Right lobe of liver (tissue), 6 donors: ENCODE results near the gene MPDZ. TPM values are rescaled to one million over a fixed set of nuclear protein-coding genes. Genes with fewer than 3 reads are reported as not detected.

Experiments used
- ATAC-seq, 4 donors: fragments of 200-7000 bp; cut with Tn5 transposase; one replicate each; pipeline ENCODE4 v1.9.1; 2020; ENCODE audit warnings: mild to moderate bottlenecking in 4 of 4, moderate library complexity in 4 of 4
- DNase-seq, 3 donors: peaks; one replicate each; pipeline ENCODE4 v3.0.0-alpha.2; 2020
- H3K27ac ChIP-seq, 3 donors: fragments of 200-600 bp; one replicate each; pipeline ENCODE4 v1.8.0; 2022
- H3K27me3 ChIP-seq, 2 donors: fragments of 200-600 bp; one replicate each; pipeline ENCODE4 v1.8.0; 2022
- H3K36me3 ChIP-seq, 4 donors: fragments of 200-600 bp; sonication (generic) in 1 of 4; one replicate each; pipeline versions ENCODE4 v1.5.1 to v1.8.0; 2017 to 2022; ENCODE audit warnings: control low read depth in 1 of 4
- H3K4me1 ChIP-seq, 4 donors: fragments of 200-600 bp; sonication (generic) in 1 of 4; one replicate each; pipeline versions ENCODE4 v1.5.1 to v1.8.0; 2017 to 2022; ENCODE audit warnings: control low read depth in 1 of 4
- H3K4me3 ChIP-seq, 3 donors: fragments of 200-600 bp; one replicate each; pipeline ENCODE4 v1.8.0; 2022
- H3K9me3 ChIP-seq, 4 donors: fragments of 200-600 bp; sonication (generic) in 1 of 4; one replicate each; pipeline versions ENCODE4 v1.5.1 to v1.8.0; 2017 to 2022; ENCODE audit warnings: control low read depth in 1 of 4
- POLR2A ChIP-seq: fragments of 450-650 bp; IDR thresholded peaks from one replicate; pipeline ENCODE4 v1.6.1; 2017; ENCODE audit warnings: antibody characterized with exemption, mild to moderate bottlenecking
- WGBS: methylation state at CpG from one replicate; pipeline ENCODE4 v1.1.6; 2018; ENCODE audit warnings: low coverage, low lambda C conversion rate; ENCODE audit not compliant: insufficient coverage; ENCODE audit errors: missing lambda C conversion rate; 5-methylcytosine and 5-hydroxymethylcytosine counted together
- intact Hi-C, 2 donors: fragments of 100-400 bp; cut with DNase I; formaldehyde crosslinking; loops; one replicate each; pipeline versions ENCODE4 v1.11.2 to v1.14.1; 2022
- total RNA-seq, 6 experiments: library from RNA; depleted of rRNA in 2 of 6; stranded (reverse); fragments of >200 nt in 2 of 6; fragmentation: NEBNext Ultra II Directional in 3 of 6; extraction: Animal tissue kit (Norgen Biotek cat#: 25700) in 3 of 6; gene quantifications; one replicate each; pipeline versions ENCODE4 v1.1.0 to v1.2.4, GENCODE V29; 2016 to 2023
- TF ChIP-seq, protein P1 (sequence below), 4 donors: fragments of 200-600 bp in 3 of 4; fragments of 450-650 bp in 1 of 4; IDR thresholded peaks; one replicate each; pipeline versions ENCODE4 v1.5.1 to v1.8.0; 2016 to 2022; ENCODE audit warnings: antibody characterized with exemption in 4 of 4, mild to moderate bottlenecking in 2 of 4
- donor health status: DM: no; HTN: yes; CAD: no.
- donor health status: DM: no; HTN: no; CAD: no.
- donor health status: DM: no; HTN: no; CAD: no.
- donor health status: DM: no; HTN: yes; CAD: no.
- donor health status: DM: no; HTN: yes; CAD: no.

MPDZ gene
- total RNA-seq, 6 experiments from 2014 or later, result 29.3 to 62.8 (median 49.3) TPM

GRCh38 chr9:13125261-13125660 lies 154.2 kb downstream of the MPDZ start:
- Histone ChIP-seq H3K4me3 (no peak overlapping the region), H3K36me3 (peaks cover 0 to 62% (median 23%) of the 10 kb centered on the region in 4 donors), H3K4me1 (no peaks in the 10 kb centered on the region), H3K27me3 (no peaks in the 10 kb centered on the region), H3K9me3 (no peaks in the 10 kb centered on the region), H3K27ac (no peak overlapping the region)
- ATAC-seq, result no peak
- intact Hi-C loops, result no loop called here
- TF ChIP-seq, protein P1, sequence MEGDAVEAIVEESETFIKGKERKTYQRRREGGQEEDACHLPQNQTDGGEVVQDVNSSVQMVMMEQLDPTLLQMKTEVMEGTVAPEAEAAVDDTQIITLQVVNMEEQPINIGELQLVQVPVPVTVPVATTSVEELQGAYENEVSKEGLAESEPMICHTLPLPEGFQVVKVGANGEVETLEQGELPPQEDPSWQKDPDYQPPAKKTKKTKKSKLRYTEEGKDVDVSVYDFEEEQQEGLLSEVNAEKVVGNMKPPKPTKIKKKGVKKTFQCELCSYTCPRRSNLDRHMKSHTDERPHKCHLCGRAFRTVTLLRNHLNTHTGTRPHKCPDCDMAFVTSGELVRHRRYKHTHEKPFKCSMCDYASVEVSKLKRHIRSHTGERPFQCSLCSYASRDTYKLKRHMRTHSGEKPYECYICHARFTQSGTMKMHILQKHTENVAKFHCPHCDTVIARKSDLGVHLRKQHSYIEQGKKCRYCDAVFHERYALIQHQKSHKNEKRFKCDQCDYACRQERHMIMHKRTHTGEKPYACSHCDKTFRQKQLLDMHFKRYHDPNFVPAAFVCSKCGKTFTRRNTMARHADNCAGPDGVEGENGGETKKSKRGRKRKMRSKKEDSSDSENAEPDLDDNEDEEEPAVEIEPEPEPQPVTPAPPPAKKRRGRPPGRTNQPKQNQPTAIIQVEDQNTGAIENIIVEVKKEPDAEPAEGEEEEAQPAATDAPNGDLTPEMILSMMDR (IDR thresholded peaks at IDR 0.05), result no peak
- TF ChIP-seq POLR2A, result no peak
- DNase-seq, result no peak

DNA sequence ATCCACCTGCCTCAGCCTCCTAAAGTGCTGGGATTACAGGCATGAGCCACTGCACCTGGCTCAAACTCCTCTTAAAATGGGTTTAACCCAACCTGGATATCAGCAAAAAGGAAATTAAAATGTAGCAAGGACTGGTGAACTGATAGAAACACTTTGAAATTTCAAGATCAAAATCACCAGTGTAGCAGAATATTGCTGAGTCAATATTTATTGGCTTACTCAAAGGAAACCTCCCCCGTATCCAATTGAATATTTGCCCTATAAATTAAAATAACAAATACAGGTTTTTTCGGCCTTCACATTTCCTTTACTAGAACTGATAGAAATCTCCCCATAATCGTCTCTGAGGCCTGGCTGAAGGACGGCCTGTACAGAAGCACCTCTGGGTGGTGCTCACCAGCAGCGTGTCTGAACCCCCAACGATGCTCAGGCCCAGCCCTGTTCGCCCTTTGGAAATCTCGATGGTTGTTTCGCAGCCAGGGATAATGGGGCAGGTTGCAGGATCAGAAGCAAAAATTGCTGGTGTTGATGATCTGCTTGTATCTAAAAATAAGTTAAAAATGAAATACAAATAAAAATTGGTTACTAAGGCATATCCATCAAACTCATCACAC lies 156.6 kb downstream of the MPDZ start:
- Histone ChIP-seq H3K4me1 (no peaks in the 10 kb centered on the region), H3K4me3 (no peak overlapping the region), H3K36me3 (peaks cover 0 to 81% (median 20%) of the 10 kb centered on the region in 4 donors), H3K9me3 (no peaks in the 10 kb centered on the region), H3K27me3 (no peaks in the 10 kb centered on the region), H3K27ac (no peak overlapping the region)
- TF ChIP-seq, protein P1 (IDR thresholded peaks at IDR 0.05), result no peak
- TF ChIP-seq POLR2A, result no peak
- DNase-seq (no peak), ATAC-seq (no peak)
- intact Hi-C loops, result no loop called here
- WGBS, result 90% methylated on average over 9 of the region's 9 CpGs

GRCh38 chr9:13118313-13118712 lies 161.2 kb downstream of the MPDZ start:
- whole genome bisulfite sequencing, result 93% methylated on average over 2 of the region's 2 CpGs
- H3K27ac ChIP-seq, result no peak overlapping the region
- H3K27me3 ChIP-seq, result no peaks in the 10 kb centered on the region
- no peak for DNase-seq
- peaks cover 0 to 47% (median 5%) of the 10 kb centered on the region in 4 donors for H3K36me3 ChIP-seq
- H3K4me1 ChIP-seq, result no peaks in the 10 kb centered on the region
- intact Hi-C loops, result no loop called here
- no peak overlapping the region for H3K4me3 ChIP-seq
- no peaks in the 10 kb centered on the region for H3K9me3 ChIP-seq
- ATAC-seq, result no peak
- no peak for TF ChIP-seq POLR2A
- TF ChIP-seq, protein P1 (IDR thresholded peaks at IDR 0.05), result no peak

- ATAC-seq (no peak), DNase-seq (no peak)
- Histone ChIP-seq H3K27me3 (no peaks in the 10 kb centered on the region), H3K9me3 (no peaks in the 10 kb centered on the region), H3K4me3 (no peak overlapping the region), H3K27ac (no peak overlapping the region), H3K4me1 (peaks cover 0 to 15% (median 7%) of the 10 kb centered on the region in 4 donors), H3K36me3 (peaks cover 0 to 29% (median 0%) of the 10 kb centered on the region in 4 donors)
- intact Hi-C loops, result no loop called here
- 86% methylated on average over 2 of the region's 2 CpGs for WGBS
- TF ChIP-seq, protein P1 (IDR thresholded peaks at IDR 0.05), result no peak
- no peak for TF ChIP-seq POLR2A
These were observed 163.2 kb downstream of the MPDZ start for GRCh38 chr9:13116292-13116691.
